Inflammatory macrophage (primary cell): ENCODE results near the gene TMEM266.

ENCODE experiments used
- DNase-seq, 2 donors: peaks; one replicate each; pipeline ENCODE4 v3.0.0-alpha.2; 2020 to 2022

Gene TMEM266

GRCh38 chr15:76162784-76163456, 103.1 kb downstream of the TMEM266 start:
- no peak for DNase-seq

- peak; percentile 85 to 96 for DNase-seq
These were observed 103.9 kb downstream of the TMEM266 start for GRCh38 chr15:76163457-76164295.

- DNase-seq, result no peak
These were observed 104.8 kb downstream of the TMEM266 start for GRCh38 chr15:76164602-76165001.

- DNase-seq, result no peak
These were observed 106.2 kb downstream of the TMEM266 start for GRCh38 chr15:76165951-76166350.

GRCh38 chr15:76168237-76168984, 108.6 kb downstream of the TMEM266 start:
- DNase-seq, result no peak

GRCh38 chr15:76169018-76169417, 109.2 kb downstream of the TMEM266 start:
- peak; percentile 66 to 74 for DNase-seq

- DNase-seq, result peak; percentile 66 to 79
These were observed 110.4 kb downstream of the TMEM266 start for GRCh38 chr15:76169911-76170800.

- no peak for DNase-seq
These were observed 113.0 kb downstream of the TMEM266 start for GRCh38 chr15:76172782-76173181.

- DNase-seq, result no peak
These were observed 113.6 kb downstream of the TMEM266 start for GRCh38 chr15:76173317-76173834.

GRCh38 chr15:76174654-76175053, 114.9 kb downstream of the TMEM266 start:
- no peak for DNase-seq

GRCh38 chr15:76175442-76175841, 115.7 kb downstream of the TMEM266 start:
- no peak for DNase-seq

- no peak for DNase-seq
These were observed 116.3 kb downstream of the TMEM266 start for GRCh38 chr15:76176059-76176458.

- DNase-seq, result no peak
These were observed 116.8 kb downstream of the TMEM266 start for GRCh38 chr15:76176487-76177085.

- DNase-seq, result no peak
These were observed 117.8 kb downstream of the TMEM266 start for GRCh38 chr15:76177491-76178040.

- no peak for DNase-seq
These were observed 118.7 kb downstream of the TMEM266 start for GRCh38 chr15:76178296-76179000.

- no peak for DNase-seq
These were observed 119.2 kb downstream of the TMEM266 start for GRCh38 chr15:76179023-76179422.

- DNase-seq, result no peak
These were observed 120.5 kb downstream of the TMEM266 start for GRCh38 chr15:76180321-76180720.

GRCh38 chr15:76181705-76182107, 121.9 kb downstream of the TMEM266 start:
- DNase-seq, result no peak

- DNase-seq, result no peak
These were observed 124.3 kb downstream of the TMEM266 start for GRCh38 chr15:76183930-76184649.

GRCh38 chr15:76184650-76185035, 124.9 kb downstream of the TMEM266 start:
- no peak for DNase-seq
